ENCODE results near the gene GPR141.

GPR141 gene, protein sequence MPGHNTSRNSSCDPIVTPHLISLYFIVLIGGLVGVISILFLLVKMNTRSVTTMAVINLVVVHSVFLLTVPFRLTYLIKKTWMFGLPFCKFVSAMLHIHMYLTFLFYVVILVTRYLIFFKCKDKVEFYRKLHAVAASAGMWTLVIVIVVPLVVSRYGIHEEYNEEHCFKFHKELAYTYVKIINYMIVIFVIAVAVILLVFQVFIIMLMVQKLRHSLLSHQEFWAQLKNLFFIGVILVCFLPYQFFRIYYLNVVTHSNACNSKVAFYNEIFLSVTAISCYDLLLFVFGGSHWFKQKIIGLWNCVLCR

GRCh38 chr7:37683246-37684120 is at the start of gene GPR141:
Gene GPR141, plus strand, starts transcription at chr7:37683766. Its CDS starts 56,628 bp downstream, at chr7:37740394.
- no peak for DNase-seq

DNA sequence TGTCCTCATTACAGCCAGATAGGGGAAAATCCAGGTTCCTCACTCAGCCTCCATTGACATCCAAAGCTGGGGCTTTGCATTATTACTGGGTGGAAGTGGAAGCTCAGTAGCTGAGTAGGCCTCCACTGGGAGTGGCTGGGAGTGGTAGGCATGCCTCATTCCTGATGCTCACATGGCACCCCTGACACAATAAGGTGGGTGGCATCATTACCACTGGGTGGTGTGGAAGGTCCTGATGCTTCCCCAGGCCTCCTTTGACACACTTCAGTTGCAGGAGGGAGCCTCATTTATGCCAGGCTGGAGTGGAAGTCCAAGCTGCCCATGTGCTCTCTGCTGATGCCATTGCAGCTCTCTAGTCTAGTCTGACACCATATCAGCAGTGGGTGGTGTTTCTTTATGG is 48.2 kb upstream of the GPR141 start:
- no peak for DNase-seq

- DNase-seq, result no peak
These were observed 41.5 kb upstream of the GPR141 start for GRCh38 chr7:37642028-37642540.

DNA sequence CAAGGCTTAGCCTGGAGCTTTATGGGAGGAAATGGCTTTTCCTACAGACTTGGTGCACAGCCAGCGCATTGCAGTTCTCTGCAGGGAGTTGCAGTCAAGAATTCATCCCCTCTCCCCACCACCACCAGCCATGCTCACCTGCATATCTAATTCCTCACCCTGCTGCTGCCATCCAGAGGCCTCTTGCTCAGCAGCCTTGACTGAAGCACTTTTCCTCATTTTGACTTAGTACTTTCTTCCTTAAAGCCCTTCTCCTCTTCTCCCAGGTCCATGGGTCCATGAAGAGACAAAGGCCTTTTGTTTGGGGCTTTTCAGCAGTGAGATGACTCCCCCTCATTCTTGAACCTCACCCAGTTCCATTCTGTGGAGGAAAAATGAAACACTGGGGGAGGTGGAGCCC is 39.7 kb upstream of the GPR141 start:
- no peak for DNase-seq

- no peak for DNase-seq
These were observed 38.1 kb upstream of the GPR141 start for GRCh38 chr7:37645282-37646050.

GRCh38 chr7:37656913-37657530 is 26.5 kb upstream of the GPR141 start:
- DNase-seq, result no peak

DNA sequence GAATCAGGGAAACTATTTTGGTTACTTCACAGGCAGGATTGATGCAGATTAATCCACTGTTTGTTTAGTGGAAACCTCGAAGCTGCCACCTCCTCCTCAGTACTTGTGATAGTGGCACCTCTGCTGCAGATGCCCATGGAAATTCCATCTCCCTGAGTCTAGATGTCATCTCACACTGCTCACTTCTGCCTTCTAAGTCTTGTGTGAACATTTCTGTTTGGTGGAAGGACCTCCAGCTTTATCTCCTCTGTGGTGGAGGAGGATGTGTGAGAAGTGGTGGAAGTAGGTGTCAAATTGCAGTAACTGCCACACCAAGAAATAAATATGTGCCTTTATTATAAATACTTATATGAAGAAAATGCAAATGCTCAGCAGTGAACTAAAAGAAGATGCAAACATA is 25.8 kb upstream of the GPR141 start:
- DNase-seq, result no peak

DNA sequence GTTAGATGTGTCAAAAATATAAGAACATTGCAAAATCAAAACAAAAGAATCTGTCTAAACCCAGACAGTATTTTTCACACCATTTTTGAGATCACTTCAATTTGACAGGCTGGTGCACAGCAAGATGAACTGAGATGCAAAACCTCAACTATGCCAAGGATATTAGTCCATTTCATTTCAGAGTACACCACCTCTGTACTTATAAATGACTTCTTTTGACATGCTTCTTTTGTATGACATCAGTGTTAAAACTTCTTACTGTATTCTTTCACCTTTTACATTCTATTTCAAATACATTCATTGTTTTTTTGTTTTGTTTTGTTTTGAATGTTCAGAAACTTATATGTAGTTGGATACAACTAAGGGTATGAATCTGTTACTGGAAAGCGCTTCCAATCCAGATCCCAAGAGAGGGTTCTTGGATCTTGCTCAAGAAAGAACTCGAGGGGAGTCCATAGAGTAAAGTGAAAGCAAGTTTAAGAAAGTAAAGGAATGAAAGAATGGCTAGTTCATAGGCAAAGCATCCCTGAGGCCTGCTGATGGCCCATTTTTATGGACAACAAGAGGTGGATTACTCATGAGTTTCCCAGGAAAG is 23.5 kb upstream of the GPR141 start:
- DNase-seq, result no peak

- no peak for DNase-seq
These were observed 23.0 kb upstream of the GPR141 start for GRCh38 chr7:37660614-37661013.

GRCh38 chr7:37663693-37664092 is 19.9 kb upstream of the GPR141 start:
- DNase-seq, result no peak

DNA sequence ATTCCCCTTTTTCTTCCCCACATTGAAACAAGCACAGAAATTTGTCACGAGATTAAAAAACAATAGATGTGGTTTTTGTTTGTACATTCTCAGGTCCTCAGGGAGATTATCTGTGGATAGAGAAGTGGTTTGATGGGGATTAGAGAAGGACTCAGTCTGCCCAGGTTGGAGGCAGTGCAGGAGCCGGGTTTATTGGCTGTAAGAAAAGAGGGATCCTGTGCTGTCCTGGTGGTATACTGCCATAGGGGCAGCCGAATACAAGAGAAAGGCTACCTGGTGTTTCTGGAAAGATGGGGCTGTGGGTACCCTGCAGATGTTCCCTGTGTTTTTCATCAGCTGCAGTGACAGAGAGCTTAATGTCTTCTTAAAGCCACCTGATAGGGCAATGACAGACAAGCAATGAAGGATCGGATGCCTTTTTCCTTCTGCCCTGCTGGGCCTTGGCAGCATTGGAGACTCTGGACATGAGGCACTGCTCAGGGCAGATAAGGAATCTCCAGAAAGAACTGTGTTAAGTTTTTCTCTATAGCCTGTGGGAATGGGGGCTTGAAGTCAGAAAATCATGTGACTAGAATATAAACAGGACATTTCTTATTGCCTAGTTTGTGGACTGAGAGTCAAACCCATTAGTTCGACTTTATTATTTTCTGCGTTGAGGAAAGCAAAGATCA is 18.1 kb upstream of the GPR141 start:
- no peak for DNase-seq

- no peak for DNase-seq
These were observed 17.4 kb upstream of the GPR141 start for GRCh38 chr7:37666026-37666799.

DNA sequence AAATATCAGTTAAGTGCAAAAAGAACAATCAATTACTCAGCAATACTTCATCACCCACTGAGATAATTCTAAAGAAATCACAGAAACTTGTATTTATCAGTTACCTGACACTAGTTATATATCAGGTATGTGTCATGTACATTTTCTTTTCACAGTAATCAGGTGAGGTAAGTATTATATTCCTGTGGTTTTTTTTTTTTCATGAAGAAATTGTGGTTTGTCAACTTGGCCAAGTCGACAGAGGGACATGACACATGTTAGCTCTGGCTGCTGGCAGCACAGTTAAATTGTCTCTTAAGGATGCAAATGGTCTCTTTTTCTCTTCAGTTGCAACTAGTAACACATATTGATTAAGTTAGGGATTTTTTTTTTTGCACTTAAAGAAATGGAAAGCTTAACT is 13.7 kb upstream of the GPR141 start:
- DNase-seq, result no peak

DNA sequence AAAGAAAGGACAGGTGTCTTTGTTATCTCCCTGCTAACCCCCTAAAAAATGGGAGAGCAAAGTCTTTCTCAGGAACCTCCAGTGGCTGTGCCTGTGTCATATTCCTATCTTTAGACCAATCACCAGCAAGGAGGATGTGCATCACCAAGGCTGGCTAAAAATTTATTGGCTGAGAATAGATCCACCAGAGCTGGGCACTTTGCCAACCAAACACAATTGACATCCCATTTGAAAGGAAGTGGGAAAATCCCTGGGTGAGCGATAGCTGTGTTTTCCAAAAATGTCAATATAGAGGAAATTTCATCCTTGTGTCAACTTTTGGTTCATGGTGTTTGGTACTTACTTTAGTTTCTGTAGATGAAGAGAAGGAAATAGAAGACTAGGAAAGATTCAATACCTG is 13.1 kb upstream of the GPR141 start:
- no peak for DNase-seq

- DNase-seq, result no peak
These were observed 11.7 kb upstream of the GPR141 start for GRCh38 chr7:37671876-37672275.

- no peak for DNase-seq
These were observed 10.6 kb upstream of the GPR141 start for GRCh38 chr7:37672926-37673325.

GRCh38 chr7:37673523-37673922 is 10.0 kb upstream of the GPR141 start:
- no peak for DNase-seq

GRCh38 chr7:37674531-37674930 is 9.0 kb upstream of the GPR141 start:
- no peak for DNase-seq

DNA sequence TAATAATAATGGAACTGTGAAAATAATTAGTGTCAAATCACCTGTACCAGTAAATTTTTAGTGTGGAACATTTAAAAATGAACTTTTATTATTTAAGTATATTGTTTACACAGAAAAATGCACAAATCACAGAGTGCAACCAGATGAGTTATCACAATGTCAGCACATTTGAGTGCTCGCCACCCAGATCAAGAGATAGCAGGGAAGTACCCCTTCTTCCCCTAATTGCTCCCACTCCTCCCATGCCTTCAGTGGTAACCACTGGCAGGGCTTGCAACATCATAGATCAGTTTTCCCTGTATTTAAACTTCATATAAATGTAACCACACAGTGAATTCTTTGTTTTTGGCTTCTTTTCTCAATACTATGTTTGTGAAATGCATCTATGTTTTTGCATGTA is 7.8 kb upstream of the GPR141 start:
- no peak for DNase-seq

DNA sequence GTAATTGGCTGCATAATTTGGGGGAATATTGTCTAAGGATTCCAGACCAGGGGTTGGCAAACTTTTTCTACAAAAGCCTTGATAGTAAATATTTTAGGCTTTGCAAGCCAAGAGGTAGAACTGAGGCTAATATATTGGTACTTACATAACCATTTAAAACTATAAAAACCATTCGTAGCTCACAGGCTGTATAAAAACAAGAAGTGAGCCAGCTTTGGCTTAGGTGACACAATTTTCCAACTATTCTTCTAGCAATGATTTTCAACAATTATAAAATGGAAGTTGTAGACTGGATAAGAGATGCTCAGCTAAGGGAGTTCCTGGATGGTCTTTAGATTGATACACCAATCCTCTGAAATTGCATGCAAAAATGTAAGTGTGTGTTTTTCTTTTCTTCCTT is 1.4 kb downstream of the GPR141 start:
- no peak for DNase-seq
